Chondrocyte (in vitro differentiated cells): ENCODE data around the gene GDF15. TPM values are rescaled to one million over a fixed set of nuclear protein-coding genes. Genes with fewer than 3 reads are reported as not detected.

Source experiments
- DNase-seq: peaks from one replicate; pipeline ENCODE4 v3.0.0; 2021; ENCODE audit warnings: mixed read lengths, low spot score
- H3K27ac Mint-ChIP-seq: one replicate; pipeline ENCODE4 v1.8.0; 2021; ENCODE audit warnings: mild to moderate bottlenecking, moderate library complexity, mixed read lengths; ENCODE audit not compliant: unreplicated experiment
- H3K27me3 Mint-ChIP-seq: 2 replicates; pipeline ENCODE4 v1.8.0; 2021; ENCODE audit warnings: low read depth, mixed read lengths
- H3K36me3 Mint-ChIP-seq: 2 replicates; pipeline ENCODE4 v1.8.0; 2021; ENCODE audit warnings: low read depth, mixed read lengths
- H3K4me1 Mint-ChIP-seq: 2 replicates; pipeline ENCODE4 v1.8.0; 2021; ENCODE audit warnings: low read depth, mild to moderate bottlenecking, mixed read lengths
- H3K4me3 Mint-ChIP-seq: one replicate; pipeline ENCODE4 v1.8.0; 2021; ENCODE audit warnings: mild to moderate bottlenecking, moderate library complexity, mixed read lengths; ENCODE audit not compliant: unreplicated experiment
- H3K9me3 Mint-ChIP-seq: 2 replicates; pipeline ENCODE4 v1.8.0; 2021; ENCODE audit warnings: low read depth, mixed read lengths
- long read RNA-seq: library from polyadenylated mRNA; stranded (forward); transcript quantifications from one replicate; pipeline ENCODE4 v2.0.0, GENCODE V29; 2021
- total RNA-seq: library from RNA; stranded (reverse); gene quantifications from 3 replicates; pipeline ENCODE4 v1.2.1, GENCODE V29; 2021
- TF ChIP-seq, protein P1 (sequence below): fragments of 200-600 bp; sonication (generic); IDR thresholded peaks from 2 replicates; pipeline ENCODE4 v1.5.0; 2021; ENCODE audit warnings: antibody characterized with exemption, mild to moderate bottlenecking, moderate library complexity

The GDF15 gene
- total RNA-seq = 6.2 to 149 TPM (median 149 TPM) in 3 replicates
- long read RNA-seq, transcript GDF15-201 (2 exons, 1,200 nt) = major isoform, 108 of 119 reads
- long read RNA-seq, partial matches to known transcripts = 0 of 119 reads
- long read RNA-seq, other reads (novel, unspliced or antisense) = 11 of 119 reads

GRCh38 chr19:18385675-18386542 is at the start of gene GDF15:
TSS of gene GDF15 (plus strand) at chr19:18386158. CDS start at chr19:18386190, 32 bp downstream.
- Mint-ChIP-seq H3K27ac (peak within 1 kb of the TSS; percentile 95), H3K27me3 (no peaks in the 10 kb centered on the region), H3K36me3 (peaks cover 9% of the 10 kb centered on the region), H3K9me3 (no peaks in the 10 kb centered on the region), H3K4me3 (peak within 1 kb of the TSS; percentile 89), H3K4me1 (peaks cover 45% of the 10 kb centered on the region)
- TF ChIP-seq, protein P1, sequence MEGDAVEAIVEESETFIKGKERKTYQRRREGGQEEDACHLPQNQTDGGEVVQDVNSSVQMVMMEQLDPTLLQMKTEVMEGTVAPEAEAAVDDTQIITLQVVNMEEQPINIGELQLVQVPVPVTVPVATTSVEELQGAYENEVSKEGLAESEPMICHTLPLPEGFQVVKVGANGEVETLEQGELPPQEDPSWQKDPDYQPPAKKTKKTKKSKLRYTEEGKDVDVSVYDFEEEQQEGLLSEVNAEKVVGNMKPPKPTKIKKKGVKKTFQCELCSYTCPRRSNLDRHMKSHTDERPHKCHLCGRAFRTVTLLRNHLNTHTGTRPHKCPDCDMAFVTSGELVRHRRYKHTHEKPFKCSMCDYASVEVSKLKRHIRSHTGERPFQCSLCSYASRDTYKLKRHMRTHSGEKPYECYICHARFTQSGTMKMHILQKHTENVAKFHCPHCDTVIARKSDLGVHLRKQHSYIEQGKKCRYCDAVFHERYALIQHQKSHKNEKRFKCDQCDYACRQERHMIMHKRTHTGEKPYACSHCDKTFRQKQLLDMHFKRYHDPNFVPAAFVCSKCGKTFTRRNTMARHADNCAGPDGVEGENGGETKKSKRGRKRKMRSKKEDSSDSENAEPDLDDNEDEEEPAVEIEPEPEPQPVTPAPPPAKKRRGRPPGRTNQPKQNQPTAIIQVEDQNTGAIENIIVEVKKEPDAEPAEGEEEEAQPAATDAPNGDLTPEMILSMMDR = peak; percentile 82
- no peak for DNase-seq

GRCh38 chr19:18338541-18338940 is 47.4 kb upstream of the GDF15 start:
- no peaks in the 10 kb centered on the region for H3K27me3 Mint-ChIP-seq
- H3K36me3 Mint-ChIP-seq = peaks cover 1% of the 10 kb centered on the region
- no peak overlapping the region for H3K27ac Mint-ChIP-seq
- no peak for DNase-seq
- H3K4me3 Mint-ChIP-seq = no peak overlapping the region
- H3K4me1 Mint-ChIP-seq = peaks cover 10% of the 10 kb centered on the region
- TF ChIP-seq, protein P1 = no peak
- no peaks in the 10 kb centered on the region for H3K9me3 Mint-ChIP-seq

- H3K36me3 Mint-ChIP-seq = peaks cover 1% of the 10 kb centered on the region
- TF ChIP-seq, protein P1 = peak; percentile 53
- no peaks in the 10 kb centered on the region for H3K27me3 Mint-ChIP-seq
- H3K4me3 Mint-ChIP-seq = peak overlapping the region; percentile 74
- H3K27ac Mint-ChIP-seq = peak overlapping the region; percentile 74
- H3K9me3 Mint-ChIP-seq = no peaks in the 10 kb centered on the region
- peaks cover 10% of the 10 kb centered on the region for H3K4me1 Mint-ChIP-seq
- DNase-seq = no peak
Measured at GRCh38 chr19:18339723-18340122, 46.2 kb upstream of the GDF15 start.

- Mint-ChIP-seq H3K4me1 (peaks cover 10% of the 10 kb centered on the region), H3K4me3 (peak within 1 kb of the TSS; percentile 74), H3K36me3 (peaks cover 1% of the 10 kb centered on the region), H3K27ac (peak within 1 kb of the TSS; percentile 74), H3K27me3 (no peaks in the 10 kb centered on the region), H3K9me3 (no peaks in the 10 kb centered on the region)
- TF ChIP-seq, protein P1 = no peak
- DNase-seq = no peak
Measured at GRCh38 chr19:18340190-18340989, 45.6 kb upstream of the GDF15 start, which contains the start of gene PGPEP1. TSS of gene PGPEP1 (plus strand) at chr19:18340598. CDS start at chr19:18340682, 84 bp downstream.
